HEK293T (cell line): ENCODE data around the gene ALCAM.

ENCODE experiments used
- CTCF ChIA-PET: fragments of 350-600 bp; formaldehyde crosslinking; extraction: SDS; loops from one replicate; lab custom pipeline; 2021; ENCODE audit warnings: antibody characterized with exemption, inconsistent platforms; lab: Yijun Ruan, JAX
- POLR2A ChIA-PET: fragments of 350-600 bp; formaldehyde crosslinking; extraction: SDS; loops from one replicate; lab custom pipeline; 2020; ENCODE audit warnings: antibody characterized with exemption, inconsistent platforms; lab: Yijun Ruan, JAX
- DNase-seq: peaks from one replicate; pipeline ENCODE4 v3.0.0; 2012; ENCODE audit warnings: mixed read lengths; ENCODE audit errors: extremely low spot score
- ARNT ChIP-seq: fragments of 450-650 bp; IDR thresholded peaks from 2 replicates; pipeline ENCODE4 v1.6.1; 2017; ENCODE audit warnings: mild to moderate bottlenecking
- BHLHE40 ChIP-seq: fragments of 450-650 bp; IDR thresholded peaks from 2 replicates; pipeline ENCODE4 v1.6.1; 2016; ENCODE audit warnings: mild to moderate bottlenecking, moderate library complexity, borderline replicate concordance
- CTBP1 ChIP-seq: fragments of 450-650 bp; IDR thresholded peaks from 2 replicates; pipeline ENCODE4 v1.6.1; 2016; ENCODE audit warnings: borderline replicate concordance
- ELF4 ChIP-seq: fragments of 450-650 bp; IDR thresholded peaks from 2 replicates; pipeline ENCODE4 v1.6.1; 2017; ENCODE audit warnings: antibody characterized with exemption
- FOXA1 ChIP-seq: fragments of 450-650 bp; IDR thresholded peaks from 2 replicates; pipeline ENCODE4 v1.6.1; 2016; ENCODE audit warnings: mild to moderate bottlenecking
- FOXK2 ChIP-seq: fragments of 450-650 bp; IDR thresholded peaks from 2 replicates; pipeline ENCODE4 v1.6.1; 2016; ENCODE audit warnings: mild to moderate bottlenecking
- FOXM1 ChIP-seq: fragments of 450-650 bp; IDR thresholded peaks from 2 replicates; pipeline ENCODE4 v1.6.1; 2017; ENCODE audit warnings: mild to moderate bottlenecking, borderline replicate concordance
- HDGF ChIP-seq: fragments of 450-650 bp; IDR thresholded peaks from 2 replicates; pipeline ENCODE4 v1.6.1; 2017; ENCODE audit warnings: antibody characterized with exemption, borderline replicate concordance
- L3MBTL2 ChIP-seq: fragments of 450-650 bp; conservative IDR thresholded peaks from 2 replicates; pipeline ENCODE4 v1.6.1; 2016; ENCODE audit warnings: mild to moderate bottlenecking
- LEF1 ChIP-seq: fragments of 450-650 bp; IDR thresholded peaks from 2 replicates; pipeline ENCODE4 v1.6.1; 2017; ENCODE audit warnings: mild to moderate bottlenecking, borderline replicate concordance
- NFRKB ChIP-seq: fragments of 450-650 bp; IDR thresholded peaks from 2 replicates; pipeline ENCODE4 v1.6.1; 2016; ENCODE audit warnings: mild to moderate bottlenecking, moderate library complexity
- SP1 ChIP-seq: fragments of 450-650 bp; IDR thresholded peaks from 2 replicates; pipeline ENCODE4 v1.6.1; 2017
- SUZ12 ChIP-seq: fragments of 450-650 bp; IDR thresholded peaks from 2 replicates; pipeline ENCODE4 v1.6.1; 2016; ENCODE audit warnings: mild to moderate bottlenecking
- TARDBP ChIP-seq: fragments of 450-650 bp; IDR thresholded peaks from 2 replicates; pipeline ENCODE4 v1.6.1; 2016
- ZNF384 ChIP-seq: fragments of 450-650 bp; IDR thresholded peaks from 2 replicates; pipeline ENCODE4 v1.6.1; 2016
- TF ChIP-seq, protein P1 (sequence below): fragments of 450-650 bp; IDR thresholded peaks from 2 replicates; pipeline ENCODE4 v1.6.1; 2016

ALCAM gene

DNA sequence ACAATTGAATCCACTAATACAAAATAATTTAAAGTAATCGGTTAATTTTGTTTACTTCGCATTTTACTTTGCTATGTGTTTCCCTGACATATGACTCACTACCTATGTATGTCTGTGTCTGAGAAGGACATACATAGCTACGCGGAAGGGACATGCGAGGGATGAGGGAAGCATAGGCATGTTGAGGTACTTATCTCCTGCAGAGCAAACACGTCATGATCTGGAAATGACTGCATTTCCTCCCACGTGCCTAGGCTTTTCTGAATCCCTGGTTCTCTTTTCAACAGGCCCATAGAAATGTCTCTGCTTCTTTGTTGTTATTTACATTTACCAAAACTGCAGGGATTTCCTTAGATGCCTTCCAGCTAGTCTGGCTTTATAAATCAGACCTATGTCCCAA lies 27.5 kb downstream of the ALCAM start:
- ChIA-PET CTCF (no interaction called here), POLR2A (no interaction called here)
- no peak for DNase-seq
- TF ChIP-seq HDGF (no peak), BHLHE40 (no peak), FOXA1 (no peak), SUZ12 (no peak), FOXK2 (no peak), FOXM1 (no peak), TARDBP (no peak), LEF1 (no peak), L3MBTL2 (no peak), SP1 (no peak), ELF4 (no peak), ARNT (no peak), ZNF384 (no peak), CTBP1 (no peak), NFRKB (no peak)
- TF ChIP-seq, protein P1, sequence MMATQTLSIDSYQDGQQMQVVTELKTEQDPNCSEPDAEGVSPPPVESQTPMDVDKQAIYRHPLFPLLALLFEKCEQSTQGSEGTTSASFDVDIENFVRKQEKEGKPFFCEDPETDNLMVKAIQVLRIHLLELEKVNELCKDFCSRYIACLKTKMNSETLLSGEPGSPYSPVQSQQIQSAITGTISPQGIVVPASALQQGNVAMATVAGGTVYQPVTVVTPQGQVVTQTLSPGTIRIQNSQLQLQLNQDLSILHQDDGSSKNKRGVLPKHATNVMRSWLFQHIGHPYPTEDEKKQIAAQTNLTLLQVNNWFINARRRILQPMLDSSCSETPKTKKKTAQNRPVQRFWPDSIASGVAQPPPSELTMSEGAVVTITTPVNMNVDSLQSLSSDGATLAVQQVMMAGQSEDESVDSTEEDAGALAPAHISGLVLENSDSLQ: no peak

DNA sequence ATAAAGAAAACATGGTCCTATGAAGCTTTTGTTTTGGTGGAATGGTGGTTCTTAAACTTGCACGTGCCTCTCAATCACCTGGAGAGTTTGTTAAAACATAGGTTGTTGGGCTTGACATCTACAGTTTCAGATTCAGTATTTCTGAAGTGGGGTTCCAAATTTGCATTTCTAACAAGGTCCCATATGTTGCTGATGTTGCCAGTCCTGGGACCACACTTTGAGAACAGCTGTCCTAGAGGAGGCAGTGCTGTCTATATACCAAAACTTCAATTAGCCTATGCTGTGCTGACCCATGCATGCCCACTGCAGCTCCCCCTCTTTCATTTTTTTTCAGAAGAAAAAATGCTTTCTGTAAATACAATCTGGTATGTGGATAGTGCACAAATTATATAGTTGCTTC lies 31.3 kb downstream of the ALCAM start:
- no peak for DNase-seq
- CTCF ChIA-PET: interaction anchor here (0.9 kb wide), 1 partner anchor 52 kb away, joined by 3 read pairs; no protein-coding TSS in a partner anchor
- POLR2A ChIA-PET: no interaction called here
- TF ChIP-seq FOXA1 (no peak), LEF1 (no peak), TARDBP (no peak), NFRKB (no peak), ARNT (no peak), ELF4 (no peak), FOXK2 (no peak), FOXM1 (no peak), SUZ12 (no peak), CTBP1 (no peak)
- TF ChIP-seq, protein P1: no peak

DNA sequence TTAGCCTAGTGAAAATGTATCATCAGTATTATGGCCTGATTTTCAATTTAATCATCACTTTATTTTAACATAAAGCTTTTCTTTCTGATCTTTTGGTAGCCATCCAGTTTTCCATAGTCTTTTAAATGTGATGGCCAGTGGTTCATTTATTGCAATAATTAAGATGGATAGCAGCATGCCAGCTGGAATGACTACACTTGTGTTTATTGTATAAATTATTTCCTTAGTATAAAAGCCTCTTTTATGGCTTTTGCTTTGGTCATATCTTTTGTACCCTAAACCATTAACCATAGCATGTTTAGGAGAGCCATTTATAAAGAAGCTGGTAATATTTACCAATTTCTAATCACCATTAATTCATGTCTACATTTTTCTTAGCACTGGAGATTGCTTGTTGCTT lies 31.7 kb downstream of the ALCAM start:
- ChIA-PET CTCF (no interaction called here), POLR2A (no interaction called here)
- DNase-seq: no peak
- no peak for TF ChIP-seq L3MBTL2
- TF ChIP-seq ELF4: no peak

DNA sequence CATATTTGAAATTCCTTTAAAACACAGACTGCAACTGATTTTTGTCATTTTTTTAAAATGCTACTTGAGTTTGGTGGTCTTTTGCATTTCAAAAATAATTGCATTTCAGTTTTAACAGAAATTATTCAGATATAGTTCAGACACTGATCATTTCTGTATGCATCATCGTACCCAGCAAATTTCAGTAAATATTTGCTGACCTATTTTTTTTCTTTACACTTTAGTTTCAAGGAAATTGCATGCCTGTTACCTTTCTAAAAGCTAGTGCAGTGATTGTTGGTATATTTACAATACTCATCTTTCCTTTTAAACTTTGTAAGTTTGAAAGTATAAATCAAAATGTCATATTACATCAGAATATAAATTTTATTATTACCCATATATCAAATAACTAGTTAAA lies 32.4 kb downstream of the ALCAM start:
- TF ChIP-seq SUZ12 (no peak), NFRKB (no peak), HDGF (no peak), FOXK2 (no peak), LEF1 (no peak)
- TF ChIP-seq, protein P1: peak; percentile 31; the same call in 1 of the 2 replicates
- ChIA-PET POLR2A (no interaction called here), CTCF (no interaction called here)
- no peak for DNase-seq

DNA sequence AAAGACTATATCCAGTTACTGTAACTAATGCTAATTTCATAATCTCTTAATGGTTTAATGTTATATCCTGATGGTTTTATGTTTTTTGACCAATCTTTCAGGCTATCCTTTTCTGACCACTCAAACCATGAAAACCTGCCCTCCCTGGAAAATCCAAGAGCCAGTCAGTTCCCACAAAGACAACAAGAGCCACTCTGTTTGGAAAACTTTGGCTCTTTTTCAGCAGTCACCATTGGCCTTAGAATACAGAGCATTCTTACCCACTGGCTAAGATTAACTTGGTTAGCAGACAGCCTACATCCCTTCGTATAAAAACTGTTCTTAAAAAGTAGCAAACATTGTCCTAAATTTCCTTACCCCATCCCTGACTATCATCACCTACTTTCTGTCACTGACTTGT lies 32.9 kb downstream of the ALCAM start:
- POLR2A ChIA-PET: no interaction called here
- CTCF ChIA-PET: no interaction called here
- TF ChIP-seq LEF1 (no peak), NFRKB (no peak), TARDBP (no peak), SUZ12 (no peak), BHLHE40 (no peak), SP1 (no peak), FOXM1 (no peak), HDGF (no peak), FOXK2 (no peak), ELF4 (no peak)
- TF ChIP-seq, protein P1: no peak
- DNase-seq: no peak

DNA sequence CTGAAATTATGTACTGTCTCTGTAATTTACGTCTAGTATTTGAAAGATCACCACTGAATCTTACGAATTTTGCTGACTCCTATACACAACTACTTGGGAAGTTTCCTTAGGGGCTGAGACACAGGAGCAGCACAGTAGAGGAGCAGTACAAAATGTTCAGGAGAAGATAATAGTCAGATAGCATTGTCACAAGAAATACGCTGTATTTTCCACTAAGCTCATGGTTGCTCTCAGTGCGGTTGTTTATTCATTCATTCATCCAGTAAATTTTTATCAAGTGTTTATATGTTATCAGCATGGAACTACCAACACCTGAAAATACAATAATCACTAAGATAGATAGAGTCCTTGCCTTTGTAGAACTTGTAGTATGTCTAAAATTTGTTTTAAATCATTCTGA lies 34.5 kb downstream of the ALCAM start:
- ChIA-PET CTCF (no interaction called here), POLR2A (no interaction called here)
- DNase-seq: no peak
- TF ChIP-seq FOXA1: no peak
- TF ChIP-seq FOXK2: no peak
- no peak for TF ChIP-seq L3MBTL2
- no peak for TF ChIP-seq ELF4
- TF ChIP-seq ZNF384: no peak
- no peak for TF ChIP-seq BHLHE40
- TF ChIP-seq HDGF: no peak
- no peak for TF ChIP-seq TARDBP
- TF ChIP-seq LEF1: no peak
- no peak for TF ChIP-seq SUZ12
- TF ChIP-seq FOXM1: no peak
- TF ChIP-seq, protein P1: no peak
- no peak for TF ChIP-seq NFRKB
- TF ChIP-seq CTBP1: no peak
- TF ChIP-seq ARNT: no peak
- no peak for TF ChIP-seq SP1
